H1 (cell line): ENCODE data around the gene NEBL. TPM values are rescaled to one million over a fixed set of nuclear protein-coding genes. Genes with fewer than 3 reads are reported as not detected.

Experiments
- CTCF ChIA-PET: fragments of 300-600 bp; sonication (Branson Sonifier 250); formaldehyde crosslinking; loops from one replicate; lab custom pipeline; 2021; ENCODE audit not compliant: partially characterized antibody; lab: Charles Lee
- POLR2A ChIA-PET: fragments of 300-600 bp; sonication (Branson Sonifier 250); formaldehyde crosslinking; loops from one replicate; lab custom pipeline; 2021; ENCODE audit warnings: inconsistent platforms; ENCODE audit not compliant: partially characterized antibody; lab: Charles Lee
- DNase-seq, 2 experiments: peaks; one replicate each; pipeline versions ENCODE4 v3.0.0 to v3.0.0-alpha.2; 2010 to 2022; ENCODE audit warnings: low spot score in 2 of 2, low read depth in 1 of 2, mixed read lengths in 1 of 2
- FAIRE-seq: peaks from 2 replicates; lab custom pipeline; 2011; peaks lifted over from hg19 to GRCh38; lab: Jason Lieb, UNC
- H2AFZ ChIP-seq: 2 replicates; pipeline ENCODE4 v1.8.1; 2012; ENCODE audit warnings: low read length, inconsistent platforms
- H2AK5ac ChIP-seq: 2 replicates; pipeline ENCODE4 v1.6.1; 2013; ENCODE audit warnings: low read depth, low read length
- H2BK120ac ChIP-seq: replicated peaks from 2 replicates; pipeline ENCODE3; 2013; ENCODE audit warnings: low read depth, low read length, inconsistent platforms
- H2BK12ac ChIP-seq: 2 replicates; pipeline ENCODE4 v1.6.1; 2013; ENCODE audit warnings: low read depth, low read length
- H2BK15ac ChIP-seq: 2 replicates; pipeline ENCODE4 v1.6.1; 2013; ENCODE audit warnings: low read length
- H2BK20ac ChIP-seq: 2 replicates; pipeline ENCODE4 v1.6.1; 2013; ENCODE audit warnings: low read length
- H2BK5ac ChIP-seq: 2 replicates; pipeline ENCODE4 v1.6.1; 2013; ENCODE audit warnings: low read depth, low read length
- H3K14ac ChIP-seq: 2 replicates; pipeline ENCODE4 v1.6.1; 2013; ENCODE audit warnings: inconsistent platforms; ENCODE audit not compliant: insufficient read length
- H3K18ac ChIP-seq: 2 replicates; pipeline ENCODE4 v1.6.1; 2013; ENCODE audit warnings: low read length; ENCODE audit errors: extremely low read depth
- H3K23ac ChIP-seq: 2 replicates; pipeline ENCODE4 v1.6.1; 2013; ENCODE audit warnings: inconsistent platforms; ENCODE audit not compliant: insufficient read length
- H3K23me2 ChIP-seq: 2 replicates; pipeline ENCODE4 v1.6.1; 2013; ENCODE audit warnings: low read depth, low read length
- H3K27ac ChIP-seq: 2 replicates; pipeline ENCODE4 v1.6.1; 2011; ENCODE audit warnings: low read depth, low read length, inconsistent platforms
- H3K27me3 ChIP-seq, 4 experiments: replicated peaks in 1 of 4; 1 replicate in 1 of 4; 2 replicates in 3 of 4; pipeline versions ENCODE4 v1.6.1 to v1.8.1; 2011 to 2013; ENCODE audit warnings: low read length in 3 of 4, mild to moderate bottlenecking in 3 of 4, inconsistent platforms in 2 of 4, mixed read lengths in 2 of 4, moderate library complexity in 1 of 4; ENCODE audit not compliant: control insufficient read depth in 3 of 4, insufficient read depth in 3 of 4; ENCODE audit errors: extremely low read depth in 1 of 4
- H3K36me3 ChIP-seq, 4 experiments: 2 replicates each; pipeline versions ENCODE4 v1.6.1 to v1.8.1; 2011 to 2013; ENCODE audit warnings: mild to moderate bottlenecking in 4 of 4, low read length in 3 of 4, moderate library complexity in 2 of 4, control low read depth in 1 of 4, inconsistent platforms in 1 of 4; ENCODE audit not compliant: insufficient read depth in 4 of 4, control insufficient read depth in 2 of 4
- H3K4ac ChIP-seq: replicated peaks from 2 replicates; pipeline ENCODE3; 2013; ENCODE audit warnings: low read length, low read depth, mixed read lengths, inconsistent platforms; ENCODE audit not compliant: insufficient read length
- H3K4me1 ChIP-seq, 4 experiments: replicated peaks in 1 of 4; 1 replicate in 1 of 4; 2 replicates in 3 of 4; pipeline versions ENCODE4 v1.6.1 to v1.8.1; 2011 to 2013; ENCODE audit warnings: low read length in 3 of 4, inconsistent platforms in 2 of 4, mixed read lengths in 1 of 4; ENCODE audit not compliant: insufficient read depth in 4 of 4, control insufficient read depth in 3 of 4
- H3K4me2 ChIP-seq, 2 experiments: 2 replicates each; pipeline versions ENCODE4 v1.6.1 to v1.8.1; 2011 to 2013; ENCODE audit warnings: low read depth in 2 of 2, low read length in 2 of 2, control low read depth in 1 of 2, inconsistent platforms in 1 of 2, mild to moderate bottlenecking in 1 of 2; ENCODE audit not compliant: insufficient read depth in 1 of 2
- H3K4me3 ChIP-seq, 4 experiments: fragments of 200-600, 300-600 bp in 1 of 4; sonication (generic), shearing (Covaris generic), sonication (Bioruptor Twin) in 1 of 4; 2 replicates each; pipeline versions ENCODE4 v1.5.1 to v1.8.1; 2011 to 2016; ENCODE audit warnings: low read length in 4 of 4, low read depth in 3 of 4, control low read depth in 2 of 4, inconsistent platforms in 2 of 4, mild to moderate bottlenecking in 2 of 4, mixed read lengths in 1 of 4, moderate library complexity in 1 of 4; ENCODE audit not compliant: insufficient read depth in 2 of 4; ENCODE audit errors: extremely low read depth in 1 of 4
- H3K56ac ChIP-seq: replicated peaks from 2 replicates; pipeline ENCODE3; 2013; ENCODE audit warnings: low read depth, mild to moderate bottlenecking, mixed read lengths, low read length, inconsistent platforms; ENCODE audit not compliant: insufficient read length
- H3K79me1 ChIP-seq: 2 replicates; pipeline ENCODE4 v1.6.1; 2013; ENCODE audit warnings: low read depth, low read length, control low read depth
- H3K79me2 ChIP-seq, 2 experiments: 2 replicates each; pipeline versions ENCODE4 v1.6.1 to v1.8.1; 2012 to 2013; ENCODE audit warnings: low read length in 2 of 2, mild to moderate bottlenecking in 2 of 2, inconsistent platforms in 1 of 2; ENCODE audit not compliant: insufficient read depth in 2 of 2, control insufficient read depth in 1 of 2
- H3K9ac ChIP-seq, 4 experiments: replicated peaks in 1 of 4; 1 replicate in 1 of 4; 2 replicates in 3 of 4; pipeline versions ENCODE4 v1.6.1 to v1.8.1; 2011 to 2013; ENCODE audit warnings: low read depth in 3 of 4, low read length in 3 of 4, control low read depth in 2 of 4, mild to moderate bottlenecking in 2 of 4, moderate library complexity in 2 of 4, inconsistent platforms in 1 of 4; ENCODE audit errors: extremely low read depth in 1 of 4
- H3K9me3 ChIP-seq, 2 experiments: 2 replicates each; pipeline versions ENCODE4 v1.6.1 to v1.8.1; 2012 to 2013; ENCODE audit warnings: mild to moderate bottlenecking in 2 of 2, moderate library complexity in 2 of 2, control low read depth in 1 of 2, inconsistent platforms in 1 of 2, low read depth in 1 of 2, low read length in 1 of 2, mixed read lengths in 1 of 2; ENCODE audit not compliant: insufficient read depth in 2 of 2
- H4K20me1 ChIP-seq, 2 experiments: replicated peaks in 1 of 2; 2 replicates each; pipeline versions ENCODE3 to v1.8.1; 2011 to 2013; ENCODE audit warnings: inconsistent platforms in 2 of 2, low read length in 2 of 2, mild to moderate bottlenecking in 1 of 2; ENCODE audit not compliant: insufficient read depth in 2 of 2, control insufficient read depth in 1 of 2
- H4K5ac ChIP-seq: 2 replicates; pipeline ENCODE4 v1.6.1; 2013; ENCODE audit warnings: low read length, low read depth, mixed read lengths, inconsistent platforms; ENCODE audit not compliant: insufficient read length
- H4K8ac ChIP-seq: 2 replicates; pipeline ENCODE4 v1.8.0; 2013; ENCODE audit warnings: mild to moderate bottlenecking, moderate library complexity, low read length, inconsistent platforms; ENCODE audit not compliant: insufficient read depth; ENCODE audit errors: extremely low read depth
- H4K91ac ChIP-seq: replicated peaks from 2 replicates; pipeline ENCODE3; 2013; ENCODE audit warnings: low read length, mixed read lengths, inconsistent platforms; ENCODE audit not compliant: insufficient read length
- BRCA1 ChIP-seq: IDR thresholded peaks from 2 replicates; pipeline ENCODE4 v1.6.1; 2012; ENCODE audit warnings: low read depth, low read length, improper control_type of control experiment
- CTCF ChIP-seq, 3 experiments: IDR thresholded peaks; 1 replicate in 2 of 3; 2 replicates in 1 of 3; pipeline versions ENCODE4 v1.5.1 to v1.6.1; 2011; ENCODE audit warnings: low read length in 3 of 3, mild to moderate bottlenecking in 3 of 3, inconsistent platforms in 2 of 3, low read depth in 1 of 3, moderate library complexity in 1 of 3; ENCODE audit not compliant: insufficient read depth in 1 of 3; ENCODE audit errors: control extremely low read depth in 1 of 3
- GTF2F1 ChIP-seq: IDR thresholded peaks from 2 replicates; pipeline ENCODE4 v1.6.1; 2012; ENCODE audit warnings: low read depth, low read length, improper control_type of control experiment, borderline replicate concordance
- JUN ChIP-seq: IDR thresholded peaks from 2 replicates; pipeline ENCODE4 v1.6.1; 2011; ENCODE audit warnings: low read depth, mild to moderate bottlenecking, improper control_type of control experiment, low read length
- KDM1A ChIP-seq: fragments of 200-600, 300-600 bp; sonication (generic); IDR thresholded peaks from 2 replicates; pipeline ENCODE4 v1.7.1; 2016; ENCODE audit warnings: mild to moderate bottlenecking, low read length, borderline replicate concordance
- POLR2AphosphoS5 ChIP-seq: IDR thresholded peaks from 2 replicates; pipeline ENCODE4 v1.6.1; 2011; ENCODE audit warnings: low read depth, low read length
- WGBS, 2 experiments: shearing (Covaris generic) in 1 of 2; methylation state at CpG; one replicate each; pipeline versions ENCODE4 v1.1.6 to v1.1.7; 2013 to 2015; ENCODE audit warnings: low lambda C conversion rate in 2 of 2, mixed read lengths in 2 of 2, inconsistent platforms in 1 of 2, low coverage in 1 of 2, missing lambda C conversion rate in 1 of 2; ENCODE audit not compliant: insufficient replicate concordance in 2 of 2, insufficient coverage in 1 of 2, insufficient read length in 1 of 2; ENCODE audit errors: extremely low coverage in 1 of 2, missing lambda C conversion rate in 1 of 2; 5-methylcytosine and 5-hydroxymethylcytosine counted together
- polyA plus RNA-seq, 7 experiments: library from polyadenylated mRNA; depleted of rRNA in 3 of 7; stranded (reverse) in 5 of 7; unstranded in 2 of 7; fragments of >200 nt in 5 of 7; fragments of 200-250 nt in 2 of 7; gene quantifications; 1 replicate in 5 of 7; 2 replicates in 1 of 7; 4 replicates in 1 of 7; pipeline versions ENCODE4 v1.2.1 to v1.2.3, GENCODE V29; 2011 to 2013; ENCODE audit warnings: missing spikeins in 2 of 7, mixed read lengths in 2 of 7
- total RNA-seq: library from RNA; stranded (reverse); fragmentation: NEBNext Ultra II Directional; extraction: Animal tissue kit (Norgen Biotek cat#: 25700); gene quantifications from 2 replicates; pipeline ENCODE4 v1.2.1, GENCODE V29; 2021

The NEBL gene
- total and polyA plus RNA-seq, 2 of the 8 experiments (the other 6 are each of a cell fraction or from before 2014, with no cell fraction given), result 7.5 to 10.5 TPM

- no peaks in the 10 kb centered on the region for H3K36me3 ChIP-seq
- no peak overlapping the region for H4K91ac ChIP-seq
- no peak overlapping the region for H2AFZ ChIP-seq
- H3K56ac ChIP-seq, result no peak overlapping the region
- H4K5ac ChIP-seq, result no peak overlapping the region
- no peak overlapping the region for H2BK20ac ChIP-seq
- no peaks in the 10 kb centered on the region for H3K79me1 ChIP-seq
- no peak overlapping the region for H2BK5ac ChIP-seq
- FAIRE-seq (no peak), DNase-seq (no peak)
- H3K23me2 ChIP-seq, result no peaks in the 10 kb centered on the region
- no peak overlapping the region for H3K4me2 ChIP-seq
- H3K27me3 ChIP-seq, result no peaks in the 10 kb centered on the region; a peak in 1 of 7 replicates
- H2BK120ac ChIP-seq, result no peak overlapping the region
- no peak overlapping the region for H3K23ac ChIP-seq
- H3K4ac ChIP-seq, result no peak overlapping the region
- H3K4me3 ChIP-seq, result no peak overlapping the region
- H3K9me3 ChIP-seq, result no peaks in the 10 kb centered on the region
- H3K79me2 ChIP-seq, result no peaks in the 10 kb centered on the region
- no peaks in the 10 kb centered on the region for H3K4me1 ChIP-seq
- H3K18ac ChIP-seq, result no peak overlapping the region
- H4K20me1 ChIP-seq, result no peaks in the 10 kb centered on the region
- no peak overlapping the region for H3K9ac ChIP-seq
- no peak overlapping the region for H2BK12ac ChIP-seq
- H2AK5ac ChIP-seq, result no peak overlapping the region
- H2BK15ac ChIP-seq, result no peak overlapping the region
- 82% methylated on average over 2 of the region's 2 CpGs; no CpG with 5 or more reads in 1 of the 2 experiments for WGBS, 2 experiments
- H3K27ac ChIP-seq, result no peak overlapping the region
- ChIA-PET CTCF (interaction anchor here (0.6 to 0.9 kb wide), 3 partner anchors 29 to 1398 kb away, joined by 3 read pairs; no protein-coding TSS in a partner anchor), POLR2A (no interaction called here)
- no peak overlapping the region for H4K8ac ChIP-seq
- no peak overlapping the region for H3K14ac ChIP-seq
- no peak for TF ChIP-seq GTF2F1
- no peak for TF ChIP-seq JUN
- TF ChIP-seq CTCF (IDR thresholded peaks at IDR 0.05; ENCODE audit: control extremely low read depth in 1 of 3, insufficient read depth in 1 of 3, low read depth in 1 of 3, low read length in 3 of 3), result no peak
- no peak for TF ChIP-seq POLR2AphosphoS5
- TF ChIP-seq BRCA1, result no peak
- TF ChIP-seq KDM1A, result no peak
These were observed 86.0 kb downstream of the NEBL start for GRCh38 chr10:20811131-20811530.
